GM12892 (cell line): ENCODE measurements around the gene PRDM11.

Experiments used
- POLR2A ChIP-seq: IDR thresholded peaks from 2 replicates; pipeline ENCODE4 v1.6.1; 2011; ENCODE audit warnings: low read depth, low read length, control low read depth
- POLR2AphosphoS5 ChIP-seq: IDR thresholded peaks from 2 replicates; pipeline ENCODE4 v1.6.1; 2011; ENCODE audit warnings: low read depth, low read length, control low read depth

- TF ChIP-seq POLR2A (no peak), POLR2AphosphoS5 (no peak)
These were observed 69.6 kb downstream of the PRDM11 start for GRCh38 chr11:45216031-45216430.
